HG03520 (cell line): ENCODE data around the gene INPP5B.

Experiments
- ATAC-seq: cut with Tn5 transposase; IDR thresholded peaks from one replicate; pipeline ENCODE4 v1.9.1; 2021; ENCODE audit warnings: mild to moderate bottlenecking, moderate library complexity; ENCODE audit not compliant: unreplicated experiment

INPP5B gene

GRCh38 chr1:37879865-37880264 is 67.0 kb downstream of the INPP5B start:
- ATAC-seq = no peak

- ATAC-seq = no peak
Measured at GRCh38 chr1:37878071-37878470, 68.8 kb downstream of the INPP5B start.

DNA sequence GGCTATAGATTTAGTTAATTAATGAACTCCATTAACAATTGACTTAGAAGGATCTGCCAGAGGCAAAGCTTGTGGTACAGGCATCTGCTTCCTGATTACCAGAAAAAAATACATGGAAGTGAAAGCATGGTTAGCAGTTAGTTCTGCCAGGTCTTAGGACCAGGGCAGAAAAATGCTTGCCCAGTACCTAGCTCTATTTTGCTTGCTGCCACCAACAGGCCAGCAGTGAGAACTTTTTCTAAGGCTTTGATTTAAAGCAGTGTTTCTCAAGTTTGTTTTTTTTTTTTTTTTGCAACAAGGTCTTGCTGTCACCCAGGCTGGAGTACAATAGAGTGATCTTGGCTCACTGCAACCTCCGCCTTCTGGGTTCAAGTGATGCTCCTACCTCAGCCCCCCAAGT is 71.0 kb downstream of the INPP5B start:
- no peak for ATAC-seq

GRCh38 chr1:37872692-37873091 is 74.2 kb downstream of the INPP5B start:
- ATAC-seq = no peak

GRCh38 chr1:37868466-37868865 is 78.4 kb downstream of the INPP5B start:
- ATAC-seq = no peak

- no peak for ATAC-seq
Measured at GRCh38 chr1:37867784-37868183, 79.1 kb downstream of the INPP5B start.

GRCh38 chr1:37866491-37866890 is 80.4 kb downstream of the INPP5B start:
- no peak for ATAC-seq

DNA sequence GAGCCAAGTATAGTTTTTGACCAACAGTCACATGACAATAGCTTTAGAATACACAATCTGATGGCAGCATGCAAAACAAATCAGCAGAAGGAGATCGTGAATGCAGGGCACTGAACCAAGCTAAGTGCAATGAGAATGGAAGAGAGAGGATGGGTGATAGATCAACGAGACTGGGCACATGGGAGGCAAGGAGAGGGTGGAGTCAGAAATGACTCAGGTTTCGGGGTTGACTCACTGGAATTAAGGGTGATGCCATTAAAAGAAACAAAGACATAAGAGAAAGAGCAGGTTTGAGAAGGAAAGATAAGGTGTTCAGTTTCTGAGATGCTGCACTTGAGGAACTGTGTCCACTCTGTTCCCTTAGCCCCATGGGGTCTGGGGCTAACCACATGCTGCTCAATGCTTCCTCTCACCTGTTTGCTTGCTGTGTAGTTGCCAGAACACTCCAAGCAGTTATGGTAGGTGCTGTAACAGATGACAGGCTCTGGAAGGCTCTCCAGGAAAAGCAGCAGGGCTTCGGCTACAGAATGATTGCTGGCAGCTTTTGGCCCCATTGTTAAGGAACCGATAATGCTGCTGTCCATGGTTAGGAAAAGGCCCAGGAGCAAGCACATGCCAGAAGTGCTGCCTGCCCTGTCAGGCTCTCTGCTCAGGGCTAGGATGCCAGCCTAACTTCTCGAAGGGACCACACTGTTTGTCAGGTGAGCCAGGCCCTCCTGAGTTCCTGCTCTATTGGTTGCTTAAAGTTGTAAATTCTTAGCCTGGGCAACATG is 81.3 kb downstream of the INPP5B start:
- ATAC-seq = no peak

- ATAC-seq = no peak
Measured at GRCh38 chr1:37862330-37862729, 84.5 kb downstream of the INPP5B start.

DNA sequence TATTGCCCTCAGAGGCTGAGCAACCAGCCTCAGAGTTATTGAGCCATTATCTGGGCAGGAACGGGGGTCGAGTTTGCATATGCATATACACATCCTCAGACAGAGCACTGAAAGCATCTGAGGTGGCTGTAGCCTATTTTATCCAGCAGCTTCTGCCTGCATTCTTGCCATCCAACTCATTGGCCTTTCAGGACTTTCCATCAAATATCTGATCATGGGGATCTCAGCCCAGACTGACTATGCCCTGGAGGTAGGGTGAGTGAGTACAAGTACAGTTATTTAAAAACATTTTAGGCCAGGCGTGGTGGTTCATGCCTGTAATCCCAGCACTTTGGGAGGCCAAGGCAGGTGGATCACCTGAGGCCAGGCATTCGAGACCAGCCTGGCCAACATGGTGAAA is 85.7 kb downstream of the INPP5B start:
- no peak for ATAC-seq

- no peak for ATAC-seq
Measured at GRCh38 chr1:37860346-37860666, 86.5 kb downstream of the INPP5B start.

DNA sequence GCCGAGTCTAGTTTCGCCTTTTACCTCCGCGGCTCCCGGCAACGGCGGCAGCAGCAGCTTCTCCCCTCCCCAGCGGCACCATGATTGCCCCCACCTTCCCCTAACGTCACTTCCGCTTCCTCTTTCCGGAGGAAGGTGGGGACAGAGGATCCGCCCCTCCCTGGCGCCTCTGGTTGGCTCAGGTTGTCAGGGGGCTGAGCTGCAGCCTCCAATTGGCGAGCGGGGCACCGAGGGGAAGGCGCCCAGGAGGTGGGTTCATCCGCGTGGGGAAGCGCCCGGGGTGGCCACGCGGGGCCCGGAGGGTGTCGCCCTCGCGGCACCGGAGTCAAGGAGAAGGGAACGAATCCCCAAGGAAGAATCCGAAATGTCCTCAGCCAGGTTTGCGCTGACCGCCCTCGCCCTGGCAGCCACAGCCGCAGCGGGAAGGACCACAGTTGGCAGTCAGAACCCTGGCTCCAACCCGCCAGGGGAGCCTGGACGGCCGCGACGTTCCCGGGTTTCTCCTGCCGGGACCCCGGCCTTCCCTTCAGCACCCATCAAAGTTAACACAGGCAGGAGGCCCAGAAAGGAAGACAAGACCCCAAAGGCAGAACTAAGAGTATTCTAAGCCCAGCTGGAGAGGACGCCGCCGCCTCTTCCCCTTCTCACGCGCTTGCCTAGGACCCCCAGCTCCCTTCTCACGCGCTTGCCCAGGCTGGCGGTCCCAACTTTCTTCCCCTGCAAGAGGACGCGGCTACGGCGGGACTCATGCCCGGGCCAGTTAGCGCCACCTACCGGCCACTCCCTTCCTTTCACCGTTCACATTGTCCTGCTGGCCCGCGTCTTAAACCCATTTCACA is 87.1 kb downstream of the INPP5B start, which contains the start of gene MTF1:
Gene MTF1, minus strand, starts transcription at position 86 of the 839 bp plus-strand sequence. CDS start 1,934 bp downstream, outside the sequence.
- ATAC-seq = peak; percentile 83

DNA sequence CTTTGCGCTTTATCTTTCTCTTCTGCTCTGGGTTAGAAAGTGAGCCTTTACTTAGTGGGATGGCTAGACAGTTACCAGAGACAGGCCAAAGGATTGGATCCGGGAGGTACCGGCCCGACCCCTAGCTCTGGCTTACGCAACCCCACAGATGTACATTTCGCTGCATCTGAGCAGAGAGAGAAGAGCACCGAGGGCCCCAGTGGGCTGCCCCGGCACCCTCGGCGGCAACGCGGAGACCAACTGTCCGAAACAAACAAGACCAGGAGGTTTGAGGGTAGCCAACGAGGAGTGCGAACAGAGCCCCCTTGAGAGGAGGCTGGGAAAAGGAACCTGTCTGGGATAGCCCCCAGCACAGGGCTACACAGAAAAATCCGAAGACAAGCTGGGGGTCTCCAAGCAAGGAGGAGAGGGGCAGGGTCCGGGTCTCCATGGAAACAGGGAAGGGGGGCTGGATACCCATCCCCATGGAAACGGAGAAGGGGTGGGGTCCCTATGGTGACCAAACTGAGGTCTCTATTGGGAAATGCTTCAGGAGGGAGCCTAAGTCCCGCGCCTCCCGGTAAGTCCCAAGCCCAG is 87.8 kb downstream of the INPP5B start:
- ATAC-seq = peak; percentile 18

DNA sequence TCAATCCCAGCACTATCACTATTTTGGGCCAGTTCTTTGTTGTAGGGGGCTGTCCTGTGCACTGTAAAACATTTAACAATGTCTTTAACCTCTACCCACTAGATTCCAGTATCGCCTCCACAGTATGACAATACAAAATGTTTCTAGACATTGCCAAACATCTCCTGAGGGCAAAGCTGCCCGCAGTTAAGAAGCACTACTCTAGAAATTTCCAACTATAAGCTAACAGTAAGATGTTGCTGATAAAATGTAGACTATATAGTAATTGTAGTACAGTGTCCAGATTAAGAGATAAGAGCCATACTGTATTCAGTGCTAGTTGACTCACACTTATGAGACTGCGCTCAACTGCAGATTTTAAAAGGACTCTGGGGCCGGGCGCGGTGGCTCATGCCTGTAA is 92.4 kb downstream of the INPP5B start:
- no peak for ATAC-seq

- ATAC-seq = no peak
Measured at GRCh38 chr1:37853157-37853556, 93.7 kb downstream of the INPP5B start.

GRCh38 chr1:37851782-37852210 is 95.1 kb downstream of the INPP5B start:
- ATAC-seq = no peak

GRCh38 chr1:37851262-37851661 is 95.6 kb downstream of the INPP5B start:
- ATAC-seq = no peak

- no peak for ATAC-seq
Measured at GRCh38 chr1:37850352-37850955, 96.4 kb downstream of the INPP5B start.

DNA sequence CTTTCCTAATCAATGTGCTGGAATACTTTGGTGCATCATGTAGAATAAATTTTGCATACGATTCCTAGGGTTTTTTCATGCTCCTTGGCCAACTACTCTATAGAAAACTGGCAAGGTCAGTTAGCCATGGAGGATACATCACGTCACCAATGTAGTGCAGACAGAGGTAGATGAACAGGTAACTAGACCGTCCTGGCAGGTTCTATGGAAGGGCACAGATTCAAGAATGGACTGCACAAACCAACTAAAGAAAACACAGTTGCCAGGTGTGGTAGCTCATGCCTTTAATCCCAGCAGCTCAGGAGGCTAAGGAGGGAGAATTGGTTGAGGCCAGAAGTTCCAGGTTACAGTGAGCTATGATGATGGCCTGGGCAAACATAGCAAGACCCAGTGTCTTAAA is 97.4 kb downstream of the INPP5B start:
- ATAC-seq = no peak

GRCh38 chr1:37846647-37847339 is 100.1 kb downstream of the INPP5B start:
- no peak for ATAC-seq

GRCh38 chr1:37845786-37846185 is 101.1 kb downstream of the INPP5B start:
- ATAC-seq = no peak
